ENCODE measurements around the gene PI4KA.
"Not testable (repeated sequence)": the region's sequence is repeated elsewhere in the genome, so short reads cannot be mapped to it uniquely, and the experiment has no call there.

The PI4KA gene

GRCh38 chr22:20779014-20779817 lies 79.4 kb downstream of the PI4KA start:
- TF ChIP-seq ZNF274 (IDR thresholded peaks at IDR 0.05; ENCODE audit: low read depth, low read length), result no peak
- no peak overlapping the region for H3K4me3 ChIP-seq (ENCODE audit: low read length)

DNA sequence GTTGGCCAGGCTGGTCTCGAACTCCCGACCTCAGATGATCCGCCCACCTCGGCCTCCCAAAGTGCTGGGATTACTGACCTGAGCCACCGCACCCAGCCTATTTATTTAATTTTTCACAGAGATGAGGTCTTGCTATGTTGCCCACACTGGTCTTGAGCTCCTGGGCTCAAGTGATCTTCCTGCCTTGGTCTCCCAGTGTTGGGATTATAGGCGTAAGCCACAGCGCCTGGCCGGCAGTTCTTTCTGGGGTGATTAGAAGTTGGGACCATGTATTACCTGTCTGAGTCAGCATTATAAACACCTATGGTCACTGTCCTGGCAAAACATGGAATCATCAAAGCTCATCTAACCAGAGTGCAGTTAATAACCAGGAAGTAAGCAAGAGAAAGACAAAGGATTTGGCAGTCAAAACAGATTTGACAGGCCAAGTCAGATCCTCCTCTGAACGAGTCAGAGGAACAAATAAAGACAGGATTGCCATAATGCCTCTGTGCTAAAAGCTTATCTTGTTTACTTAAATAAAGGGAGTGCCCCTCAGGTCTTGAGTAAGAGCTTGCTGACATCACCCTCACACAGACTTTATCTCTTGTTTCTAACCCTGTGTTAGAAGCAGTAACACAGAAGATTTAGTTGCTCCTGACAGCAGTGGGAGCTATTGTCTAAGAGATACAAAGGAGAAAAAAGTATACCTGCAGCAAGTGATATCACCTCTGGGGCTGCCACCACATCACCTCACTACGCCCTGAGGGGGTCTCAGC lies 81.0 kb downstream of the PI4KA start:
- no peak for TF ChIP-seq ZNF274 (IDR thresholded peaks at IDR 0.05; ENCODE audit: low read depth, low read length)
- no peak overlapping the region for H3K4me3 ChIP-seq (ENCODE audit: low read length)

GRCh38 chr22:20776624-20777405 lies 81.8 kb downstream of the PI4KA start:
- no peak overlapping the region for H3K4me3 ChIP-seq (ENCODE audit: low read length)
- no peak for TF ChIP-seq ZNF274 (IDR thresholded peaks at IDR 0.05; ENCODE audit: low read depth, low read length)

GRCh38 chr22:20775342-20775895 lies 83.2 kb downstream of the PI4KA start:
- no peak overlapping the region for H3K4me3 ChIP-seq (ENCODE audit: low read length)
- no peak for TF ChIP-seq ZNF274 (IDR thresholded peaks at IDR 0.05; ENCODE audit: low read depth, low read length)

GRCh38 chr22:20774882-20775281 lies 83.7 kb downstream of the PI4KA start:
- no peak overlapping the region for H3K4me3 ChIP-seq (ENCODE audit: low read length)
- TF ChIP-seq ZNF274 (IDR thresholded peaks at IDR 0.05; ENCODE audit: low read depth, low read length), result no peak

GRCh38 chr22:20773793-20774212 lies 84.8 kb downstream of the PI4KA start, which contains the start of gene SERPIND1:
TSS of gene SERPIND1 (plus strand) at chr22:20774113. CDS start at chr22:20779313, 5,200 bp downstream.
- TF ChIP-seq ZNF274 (IDR thresholded peaks at IDR 0.05; ENCODE audit: low read depth, low read length), result no peak
- no peak within 1 kb of the TSS for H3K4me3 ChIP-seq (ENCODE audit: low read length)

- no peak for TF ChIP-seq ZNF274 (IDR thresholded peaks at IDR 0.05; ENCODE audit: low read depth, low read length)
- no peak overlapping the region for H3K4me3 ChIP-seq (ENCODE audit: low read length)
Measured at GRCh38 chr22:20771918-20772625, 86.5 kb downstream of the PI4KA start.

- not testable (repeated sequence) for H3K4me3 ChIP-seq (ENCODE audit: low read length)
Measured at GRCh38 chr22:20769496-20769826, 89.2 kb downstream of the PI4KA start.

DNA sequence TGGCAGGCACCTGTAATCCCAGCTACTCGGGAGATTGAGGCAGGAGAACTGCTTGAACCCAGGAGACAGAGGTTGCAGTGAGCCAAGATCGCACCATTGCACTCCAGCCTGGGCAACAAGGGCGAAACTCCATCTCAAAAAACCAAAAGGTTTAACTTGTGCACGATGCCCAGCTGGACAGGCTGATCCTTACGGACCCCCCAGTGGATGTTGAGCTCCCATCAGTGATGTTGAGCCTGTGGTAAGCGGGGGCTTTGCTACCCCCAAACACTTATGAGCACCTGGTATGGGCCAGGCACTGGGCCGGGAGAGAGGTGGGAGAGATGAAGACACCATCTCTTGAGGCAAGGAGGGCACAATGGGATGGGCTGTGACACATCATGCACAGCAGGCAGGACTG lies 92.1 kb downstream of the PI4KA start:
- no peak for TF ChIP-seq ZNF274 (IDR thresholded peaks at IDR 0.05; ENCODE audit: low read depth, low read length)
- H3K4me3 ChIP-seq (ENCODE audit: low read length), result no peak overlapping the region

DNA sequence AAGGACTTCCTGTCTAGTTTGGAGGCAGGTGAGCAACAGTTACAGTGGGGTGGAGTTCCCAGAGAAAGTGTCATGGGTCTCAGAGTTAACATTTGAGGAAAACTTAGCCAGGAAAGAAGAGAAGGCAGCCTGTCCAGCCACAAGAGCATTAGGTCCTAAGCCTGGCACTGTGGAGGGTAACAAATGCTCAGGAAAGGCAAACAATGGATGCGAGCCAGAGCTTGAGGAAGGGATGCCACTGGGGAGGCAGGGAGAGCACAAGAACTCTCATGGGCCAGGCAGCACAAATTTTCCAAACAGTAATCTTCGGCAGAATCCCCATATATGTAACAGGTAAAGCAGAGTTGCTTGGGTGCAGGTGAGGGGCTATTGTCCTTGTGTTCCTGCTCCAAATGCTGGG lies 92.7 kb downstream of the PI4KA start:
- no peak overlapping the region for H3K4me3 ChIP-seq (ENCODE audit: low read length)
- TF ChIP-seq ZNF274 (IDR thresholded peaks at IDR 0.05; ENCODE audit: low read depth, low read length), result no peak

- TF ChIP-seq ZNF274 (IDR thresholded peaks at IDR 0.05; ENCODE audit: low read depth, low read length), result no peak
- no peak overlapping the region for H3K4me3 ChIP-seq (ENCODE audit: low read length)
Measured at GRCh38 chr22:20764729-20765128, 93.9 kb downstream of the PI4KA start.

DNA sequence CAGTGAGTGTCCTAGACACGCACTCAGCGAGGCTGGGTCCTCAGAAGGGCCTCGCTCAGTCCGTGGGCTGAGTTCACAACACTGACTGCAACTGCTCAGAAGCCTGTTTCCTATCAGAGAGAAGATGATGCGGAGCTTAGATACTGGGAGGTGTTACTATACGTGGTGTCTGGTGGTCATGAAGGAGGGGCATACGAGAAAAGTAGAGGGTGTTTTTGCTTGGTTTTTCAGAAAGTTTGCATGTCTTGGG lies 94.2 kb downstream of the PI4KA start:
- H3K4me3 ChIP-seq (ENCODE audit: low read length), result no peak overlapping the region
- no peak for TF ChIP-seq ZNF274 (IDR thresholded peaks at IDR 0.05; ENCODE audit: low read depth, low read length)

GRCh38 chr22:20763630-20764470 lies 94.8 kb downstream of the PI4KA start:
- TF ChIP-seq ZNF274 (IDR thresholded peaks at IDR 0.05; ENCODE audit: low read depth, low read length), result no peak
- H3K4me3 ChIP-seq (ENCODE audit: low read length), result no peak overlapping the region

Data from GM08714 (cell line).